ENCODE results near the gene CCNY.

Gene CCNY

DNA sequence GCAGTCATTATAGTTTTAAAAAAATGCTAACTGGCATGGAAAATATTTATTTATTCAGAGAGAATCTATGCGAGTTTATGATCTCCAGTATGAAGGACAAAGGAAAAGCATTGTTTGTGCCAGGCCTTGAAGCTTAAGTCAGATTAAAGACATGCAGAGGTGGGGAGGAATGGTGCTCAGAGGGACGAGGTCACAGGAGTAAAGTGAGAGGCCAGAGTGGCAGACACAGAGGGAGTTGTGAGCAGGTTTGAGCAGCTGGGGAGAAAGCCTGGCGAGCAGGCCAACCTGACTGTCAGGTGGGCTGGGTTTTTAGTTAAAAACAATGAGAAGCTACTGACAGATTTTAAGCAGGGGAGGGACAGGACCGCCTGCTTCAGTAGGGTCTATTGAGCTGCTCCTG, 6.8 kb upstream of the CCNY start:
- Histone ChIP-seq H3K27ac (no peak overlapping the region), H3K4me3 (no peak overlapping the region)

DNA sequence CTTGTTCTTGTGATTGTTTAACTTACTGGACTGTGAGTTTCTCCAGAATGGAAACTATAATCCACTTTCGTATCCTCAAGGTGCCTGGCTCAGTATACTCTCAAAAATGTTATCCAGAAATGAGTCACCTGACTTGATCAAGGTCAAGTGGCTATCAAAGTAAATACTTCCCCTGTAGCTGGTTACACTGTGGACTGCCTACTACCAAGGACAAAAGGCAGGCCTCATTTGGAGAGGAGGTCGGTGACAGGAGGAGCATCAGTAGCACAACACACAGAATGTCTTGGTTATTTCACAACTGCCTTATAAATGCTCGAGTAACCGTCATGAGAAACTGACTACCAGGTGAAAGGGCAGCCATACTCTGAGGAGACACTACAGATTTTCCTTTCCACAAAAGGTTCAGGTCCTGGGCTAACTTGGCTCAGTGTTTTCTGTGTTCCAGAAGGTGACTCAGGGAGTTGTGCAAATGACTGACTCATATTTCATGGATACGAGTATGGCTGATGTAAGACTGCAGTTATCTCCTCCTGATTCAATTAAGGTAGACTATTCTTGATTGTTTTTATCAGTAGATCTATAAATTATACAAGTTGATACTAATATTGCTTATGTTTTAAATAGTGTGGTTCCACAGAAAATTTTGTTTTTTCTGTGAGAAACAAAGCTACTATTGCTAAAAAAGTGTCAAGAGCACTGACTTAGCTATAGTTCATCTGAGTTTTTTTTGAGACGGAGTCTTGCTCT, 4.2 kb upstream of the CCNY start:
- peak overlapping the region in 2 of 21 experiments; percentile 7 to 11 for H3K27ac ChIP-seq
- H3K4me3 ChIP-seq: no peak overlapping the region

DNA sequence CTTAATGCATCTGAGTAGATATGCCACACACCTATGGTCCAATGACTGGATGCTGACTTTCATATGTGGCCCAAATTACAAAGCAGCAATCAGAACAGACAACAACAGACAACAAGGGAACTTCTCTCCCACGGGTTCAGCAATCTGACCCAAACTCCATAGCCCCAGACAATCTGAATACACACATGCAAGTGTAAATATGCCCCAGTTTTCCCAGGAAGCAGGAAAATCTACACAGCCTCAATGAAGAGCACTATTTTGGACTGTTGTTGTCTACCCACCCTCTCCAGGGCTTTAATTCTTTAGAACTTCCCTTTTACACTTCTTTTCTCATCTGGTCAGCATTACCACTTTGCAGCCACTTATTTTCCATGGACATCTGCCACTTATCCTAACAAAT, 2.0 kb upstream of the CCNY start:
- H3K4me3 ChIP-seq: no peak overlapping the region
- H3K27ac ChIP-seq: no peak overlapping the region

DNA sequence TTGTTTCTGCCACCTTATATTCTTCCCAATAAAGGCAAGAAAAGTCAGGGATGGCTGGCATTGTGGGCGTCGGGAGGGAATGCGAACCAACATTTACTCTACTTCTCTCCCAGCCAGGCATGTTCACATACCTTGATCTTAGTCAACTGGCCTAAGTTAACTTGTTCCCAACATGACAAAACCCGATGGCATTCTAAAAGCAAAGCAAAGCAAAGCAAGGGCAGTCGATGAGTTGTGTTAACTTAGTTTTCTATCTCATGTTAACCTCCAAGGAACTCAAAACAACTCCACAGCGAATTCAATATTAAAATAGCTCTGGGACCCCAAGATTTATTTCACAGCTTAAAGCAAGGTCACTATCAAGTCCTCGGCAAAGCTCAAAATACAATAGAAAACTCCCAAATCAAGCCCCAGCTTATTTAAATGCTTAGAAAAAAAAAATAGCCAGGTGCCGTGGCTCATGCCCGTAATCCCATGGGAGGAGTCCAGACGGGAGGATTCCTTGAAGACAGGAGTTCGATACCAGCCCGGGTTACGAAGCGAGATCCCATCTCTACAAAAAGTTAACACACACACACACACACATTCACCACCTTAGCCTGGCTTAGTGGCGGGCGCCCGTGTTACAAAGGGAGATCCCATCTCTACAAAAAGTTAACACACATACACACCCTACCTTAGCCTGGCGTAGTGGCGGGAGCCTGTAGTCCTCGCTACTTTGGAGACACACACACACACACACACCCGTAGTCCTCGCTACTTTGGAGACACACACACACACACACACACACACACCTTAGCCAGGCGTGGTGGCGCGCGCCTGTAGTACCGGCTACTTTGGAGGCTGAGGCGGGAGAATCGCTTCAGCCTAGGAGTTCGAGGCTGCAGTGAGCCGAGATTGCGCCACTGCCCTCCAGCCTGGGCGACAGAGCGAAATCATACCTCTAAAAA, 901 bp upstream of the CCNY start:
- H3K27ac ChIP-seq: peak overlapping the region; percentile 50 to 93 (median 87)
- H3K4me3 ChIP-seq: peak overlapping the region; percentile 80 to 99 (median 99)

DNA sequence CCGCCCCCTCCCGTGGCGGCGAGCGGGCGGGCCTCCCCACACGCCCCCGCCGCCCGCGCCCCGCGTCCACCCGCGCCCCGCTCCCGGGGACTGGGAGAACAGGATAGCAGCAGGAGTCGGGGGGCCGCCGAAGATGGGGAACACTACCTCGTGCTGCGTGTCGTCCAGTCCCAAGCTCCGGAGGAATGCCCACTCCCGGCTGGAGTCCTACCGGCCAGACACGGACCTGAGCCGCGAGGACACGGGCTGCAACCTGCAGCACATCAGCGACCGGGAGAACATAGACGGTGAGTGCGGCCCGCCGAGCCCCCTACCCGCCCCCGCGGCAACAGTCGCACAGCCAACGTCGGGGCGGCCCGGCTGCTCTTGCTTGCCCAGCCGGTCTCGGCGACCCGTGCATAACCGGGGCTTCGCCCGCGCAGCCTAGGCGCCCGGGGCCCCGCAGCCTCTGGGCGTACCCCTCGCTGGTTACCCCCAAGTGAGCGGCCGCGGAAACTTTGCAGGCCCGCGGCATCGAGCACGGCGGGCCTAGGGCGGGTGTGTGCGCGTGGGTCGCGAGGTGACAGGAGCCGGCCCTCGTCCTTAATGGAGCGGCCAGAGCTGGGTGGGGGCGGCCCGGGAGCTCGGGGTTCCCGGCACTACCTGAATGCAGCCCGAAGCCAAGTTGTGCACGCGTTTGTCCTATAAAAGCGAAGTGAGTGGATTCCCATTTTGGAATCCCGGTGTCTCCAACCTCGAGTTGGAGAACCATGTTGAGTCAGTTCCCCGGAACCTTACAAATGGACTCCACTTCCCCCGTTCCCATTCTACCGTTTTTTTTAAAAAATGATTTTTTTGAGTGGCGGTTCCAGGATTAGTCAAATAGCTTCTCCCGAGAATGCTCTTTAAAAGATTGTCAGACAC, 863 bp downstream of the CCNY start:
- Histone ChIP-seq H3K4me3 (peak overlapping the region; percentile 80 to 99 (median 98)), H3K27ac (peak overlapping the region in 20 of 21 experiments; percentile 48 to 91 (median 71))

DNA sequence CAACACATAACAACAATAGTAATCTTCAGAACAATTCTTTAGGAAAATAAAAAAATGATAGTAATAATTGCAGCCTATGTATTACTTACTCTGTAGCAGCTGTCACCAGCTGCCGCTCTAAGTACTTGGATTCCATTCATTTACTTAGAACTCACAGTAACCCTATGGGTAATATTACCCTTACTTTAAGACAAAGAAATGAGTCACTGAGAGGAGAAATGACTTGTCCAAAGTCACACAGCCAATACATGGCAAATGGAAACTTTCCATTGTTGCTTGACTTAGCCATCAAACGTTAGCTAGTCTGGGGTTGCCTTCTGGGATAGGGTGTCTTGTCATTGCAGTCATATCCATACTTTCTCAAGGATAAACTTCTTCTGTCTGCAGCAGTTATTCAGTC, 3.6 kb downstream of the CCNY start:
- H3K27ac ChIP-seq: no peak overlapping the region
- H3K4me3 ChIP-seq: no peak overlapping the region

DNA sequence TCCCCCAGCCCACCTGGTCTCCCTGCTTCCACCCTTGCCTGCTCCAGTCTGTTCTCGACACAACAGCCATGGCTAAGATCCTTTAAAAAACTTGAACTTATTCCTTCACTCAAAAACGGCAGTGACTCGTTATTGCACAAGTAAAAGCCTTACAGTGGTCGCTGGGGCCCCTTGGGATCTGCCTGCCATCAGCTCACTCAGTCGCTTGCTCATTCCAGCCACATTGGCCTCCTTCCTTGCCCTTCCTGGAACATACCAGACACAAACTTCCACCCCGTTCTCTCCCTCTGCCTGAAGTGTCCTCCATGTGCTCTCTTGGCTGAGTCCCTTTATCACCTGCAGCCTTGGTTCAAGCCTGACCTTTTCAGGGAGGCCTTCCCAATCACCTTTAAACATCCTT, 4.7 kb downstream of the CCNY start:
- no peak overlapping the region for H3K4me3 ChIP-seq
- peak overlapping the region in 3 of 21 experiments; percentile 1 to 31 (median 6) for H3K27ac ChIP-seq

DNA sequence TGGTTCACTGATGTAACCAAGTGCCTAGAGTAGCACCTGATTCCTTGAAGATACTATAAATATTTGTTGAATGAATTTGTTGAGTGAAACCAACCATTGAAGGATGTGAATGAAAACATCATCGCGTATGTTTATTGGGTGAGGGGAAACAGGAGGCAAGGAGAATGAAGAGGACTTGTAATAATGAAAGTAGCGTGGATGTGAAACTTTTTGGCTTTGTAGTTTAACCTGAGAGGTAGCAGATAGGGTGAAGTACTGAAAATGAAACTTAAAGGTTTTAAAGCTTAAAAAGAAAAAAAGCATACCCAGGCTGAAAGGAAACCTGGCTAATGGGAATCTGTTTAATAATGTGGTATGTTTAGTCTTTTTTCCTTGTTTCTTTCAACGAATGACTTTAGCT, 5.2 kb downstream of the CCNY start:
- no peak overlapping the region for H3K4me3 ChIP-seq

DNA sequence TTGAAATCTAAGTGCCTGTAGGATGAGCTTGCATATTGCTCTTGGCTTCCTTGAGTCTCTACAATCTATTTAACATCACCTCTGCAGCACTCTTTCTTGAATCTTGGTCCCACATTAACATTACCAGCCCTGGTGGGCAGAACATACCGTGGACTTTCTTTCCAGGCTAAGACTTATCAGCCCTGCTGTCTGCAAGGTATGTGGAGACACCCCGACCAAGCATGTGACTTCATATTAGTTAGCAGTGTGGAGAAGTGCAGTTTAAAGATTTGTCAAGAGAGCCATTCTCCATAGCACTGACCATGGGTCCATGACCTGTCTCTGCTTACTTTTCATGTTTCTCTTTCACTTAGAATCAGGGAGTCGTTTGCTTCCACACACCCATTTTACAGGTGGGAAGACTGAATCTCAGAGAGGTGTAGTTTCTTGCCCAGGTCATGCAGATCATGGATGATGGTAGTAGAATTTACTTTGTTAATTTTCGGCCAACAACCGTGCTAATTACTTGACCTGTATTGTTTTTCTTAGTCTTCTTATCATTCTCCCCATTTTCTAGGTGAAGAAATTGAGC, 6.0 kb downstream of the CCNY start:
- H3K4me3 ChIP-seq: no peak overlapping the region
- H3K27ac ChIP-seq: no peak overlapping the region

More for the DNA sequence above, 5.2 kb downstream of the CCNY start:
- peak overlapping the region in 2 of 21 experiments; percentile 1 to 31 for H3K27ac ChIP-seq

DNA sequence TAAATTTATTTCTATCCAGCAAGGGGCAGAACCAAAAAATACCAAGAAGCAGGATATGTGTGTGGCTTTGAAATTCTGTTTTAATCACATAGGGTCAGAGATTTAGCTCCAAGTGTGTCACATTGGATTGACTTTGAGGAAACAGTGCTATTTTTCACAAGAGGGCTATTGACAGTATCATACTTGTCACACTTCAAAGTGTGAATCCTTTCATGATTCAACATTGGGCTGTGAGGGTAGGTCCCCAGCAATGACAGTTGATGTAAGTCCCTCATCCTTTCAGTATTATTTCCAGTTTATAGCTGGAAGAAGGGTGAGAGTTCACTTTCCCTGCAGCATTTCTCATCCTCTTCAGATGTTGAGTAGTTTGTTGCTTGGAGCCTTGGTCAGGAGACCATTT, 7.4 kb downstream of the CCNY start:
- Histone ChIP-seq H3K4me3 (no peak overlapping the region), H3K27ac (no peak overlapping the region)

DNA sequence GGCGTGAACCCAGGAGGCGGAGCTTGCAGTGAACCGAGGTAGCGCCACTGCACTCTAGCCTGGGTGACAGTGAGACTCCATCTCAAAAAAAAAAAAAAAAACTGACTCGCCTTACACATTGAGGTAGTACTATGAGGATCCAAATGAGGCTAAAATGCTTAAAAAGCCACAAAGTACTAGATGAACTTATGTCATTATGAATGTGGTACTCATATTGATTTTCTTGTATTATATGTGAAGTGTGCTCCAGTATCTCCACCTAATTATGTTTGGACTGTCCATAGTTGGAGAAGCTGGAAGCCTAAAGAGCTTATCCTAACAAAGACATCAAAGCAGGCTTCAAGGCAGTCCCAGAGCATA, 9.1 kb downstream of the CCNY start:
- Histone ChIP-seq H3K27ac (no peak overlapping the region), H3K4me3 (no peak overlapping the region)

DNA sequence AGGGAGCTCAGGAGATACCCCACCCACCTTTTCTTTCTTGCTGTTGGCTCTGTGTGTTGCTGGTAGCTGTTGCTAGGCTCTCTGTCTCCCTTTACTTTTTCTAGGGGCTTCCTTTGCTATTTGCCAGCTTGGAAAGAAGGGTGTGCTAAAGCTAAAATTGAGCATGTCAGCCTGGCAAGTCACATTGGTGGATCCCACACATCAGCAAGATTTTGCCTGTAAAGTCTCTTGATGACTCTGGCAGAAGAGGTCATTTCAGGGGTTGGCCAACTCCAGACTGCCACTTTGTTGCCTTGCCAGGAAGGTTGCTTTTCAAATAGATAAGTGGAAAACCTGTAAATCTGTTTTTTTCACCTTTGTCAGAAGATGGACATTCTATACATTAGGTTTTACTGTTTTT, 9.9 kb downstream of the CCNY start:
- no peak overlapping the region for H3K4me3 ChIP-seq
- H3K27ac ChIP-seq: no peak overlapping the region

DNA sequence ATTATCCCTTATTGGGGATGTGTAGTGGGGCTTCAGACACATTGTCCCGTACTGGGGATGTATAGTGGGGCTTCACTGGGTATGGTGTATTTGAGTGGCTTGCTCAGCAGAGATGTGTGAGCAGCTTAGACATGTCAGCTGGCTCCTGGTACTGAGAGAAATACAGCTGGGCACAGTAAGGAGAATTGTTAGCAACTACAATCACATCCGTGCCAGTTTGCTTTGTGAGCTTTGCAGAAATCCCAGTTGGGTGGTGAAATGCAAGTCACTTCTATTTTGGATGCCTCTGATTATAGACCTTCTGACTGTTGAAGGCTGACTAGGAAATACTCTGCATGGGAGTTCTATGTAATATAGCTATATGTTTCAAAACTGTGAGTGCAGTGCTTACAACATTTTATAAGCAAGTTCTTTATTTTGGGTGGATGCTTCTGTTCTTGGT, 10.8 kb downstream of the CCNY start:
- Histone ChIP-seq H3K27ac (no peak overlapping the region), H3K4me3 (no peak overlapping the region)

DNA sequence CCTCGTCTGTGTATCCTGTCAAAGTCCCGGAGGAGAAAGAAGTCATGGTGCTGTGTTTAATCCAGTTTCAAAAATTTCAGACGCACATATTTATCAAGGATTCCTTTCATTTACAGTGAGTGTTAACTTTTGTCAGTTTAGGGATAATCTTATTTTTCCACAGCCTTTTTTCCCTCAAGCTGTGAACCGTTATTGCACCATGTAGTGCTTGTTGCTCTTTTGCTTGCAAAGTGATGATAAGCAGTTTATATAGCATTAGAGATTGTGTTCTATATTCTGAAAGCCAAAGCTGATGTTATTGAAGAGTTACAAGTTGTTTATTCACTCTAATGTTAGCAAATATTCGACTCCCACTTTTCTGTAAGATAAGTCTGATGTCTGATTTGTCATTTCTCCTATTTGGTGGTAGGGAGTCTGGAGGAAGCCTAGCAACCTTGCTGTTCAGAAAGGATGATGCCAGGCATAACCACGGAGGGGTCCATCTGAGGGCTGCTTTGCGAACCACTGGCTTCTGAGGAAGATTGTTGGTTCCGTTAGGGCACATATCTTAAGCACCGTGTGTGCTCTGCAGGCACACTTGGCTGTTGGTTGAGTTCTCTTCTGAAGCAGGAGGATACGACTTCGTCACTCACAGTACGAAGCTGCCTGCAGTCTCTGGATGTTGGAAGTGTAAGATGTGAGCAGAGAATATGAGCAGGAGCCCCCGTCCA, 11.7 kb downstream of the CCNY start:
- no peak overlapping the region for H3K27ac ChIP-seq
- H3K4me3 ChIP-seq: no peak overlapping the region

DNA sequence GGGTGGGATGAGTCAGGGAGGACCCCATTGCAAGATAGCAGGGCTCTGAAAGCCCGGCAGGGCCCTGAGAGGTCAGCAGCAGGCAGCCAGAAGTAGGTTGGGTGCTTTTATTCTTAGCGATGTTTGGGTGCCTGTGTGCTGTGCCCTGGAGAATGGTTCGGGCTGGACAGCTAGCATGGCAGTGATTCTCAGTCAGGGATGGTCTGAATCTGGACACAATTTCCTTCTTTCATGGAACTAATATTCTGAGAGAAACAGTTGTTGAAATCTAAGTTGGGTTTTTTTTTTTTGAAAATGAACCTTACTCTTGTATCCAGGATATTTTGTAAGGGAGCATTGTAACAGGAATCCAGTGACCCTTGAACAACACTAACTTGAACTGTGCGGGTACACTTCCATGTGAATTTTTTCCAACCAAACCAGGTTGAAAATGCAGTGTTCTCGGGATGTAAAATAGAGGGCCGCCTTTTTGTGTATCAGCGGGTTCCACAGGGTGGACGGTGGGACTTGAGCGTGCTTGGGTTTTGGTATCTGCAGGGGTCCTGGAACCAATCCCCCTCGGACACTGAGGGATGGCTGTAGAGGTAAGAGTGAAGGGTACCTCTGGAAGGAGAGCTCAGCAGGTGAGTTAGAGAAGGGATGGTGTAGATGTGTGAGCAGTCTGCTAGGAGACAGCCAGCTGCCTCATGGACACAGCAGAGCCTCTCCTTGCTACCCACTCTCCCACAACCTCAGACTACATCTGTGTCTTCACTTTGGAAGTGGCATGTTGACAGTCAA, 12.5 kb downstream of the CCNY start:
- H3K27ac ChIP-seq: no peak overlapping the region

DNA sequence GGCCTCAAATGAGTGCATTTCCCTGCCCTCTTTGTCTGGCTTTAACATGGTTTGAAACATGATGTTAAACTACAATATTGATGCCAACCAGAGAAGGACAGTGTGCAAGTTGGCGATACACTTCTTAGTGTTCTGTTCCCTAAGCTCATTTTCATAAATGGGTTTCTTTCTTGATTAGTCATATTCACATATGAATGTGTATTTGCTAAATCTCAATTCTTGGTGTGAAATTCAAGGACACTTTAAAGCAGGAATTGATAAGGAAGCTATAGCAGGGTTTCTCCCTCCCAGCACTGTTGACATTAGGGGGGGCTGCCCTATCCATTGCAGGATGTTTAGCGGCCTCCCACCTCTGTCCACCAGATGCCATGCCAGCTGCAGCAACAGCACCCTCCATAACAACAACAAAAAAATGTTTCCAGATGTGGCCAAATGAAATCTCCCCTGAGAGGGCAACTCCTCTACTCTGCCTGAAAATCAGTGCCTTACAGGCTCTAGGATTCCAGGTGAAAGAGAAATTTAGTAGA, 13.1 kb downstream of the CCNY start:
- no peak overlapping the region for H3K4me3 ChIP-seq
- H3K27ac ChIP-seq: no peak overlapping the region

More for the DNA sequence above, 12.5 kb downstream of the CCNY start:
- H3K4me3 ChIP-seq: no peak overlapping the region

DNA sequence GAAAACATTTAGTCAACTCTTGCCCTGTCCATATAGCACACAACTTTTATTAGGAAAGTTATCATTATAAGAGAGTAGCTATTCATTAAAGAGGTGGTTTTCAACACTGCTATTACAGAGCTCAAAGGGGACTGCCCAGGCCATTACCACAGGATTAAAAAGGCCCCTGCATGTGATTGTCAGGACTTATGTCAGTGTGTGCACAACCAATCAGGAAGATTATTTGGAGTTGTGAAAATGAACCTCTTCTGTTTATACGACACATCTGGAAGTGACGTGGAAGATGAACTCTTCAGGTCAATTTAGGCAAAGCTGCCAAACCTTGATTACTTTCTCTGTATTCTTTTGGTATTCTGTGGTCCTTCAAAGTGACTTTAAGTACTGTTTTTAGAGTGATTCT, 14.7 kb downstream of the CCNY start:
- H3K27ac ChIP-seq: no peak overlapping the region
- H3K4me3 ChIP-seq: no peak overlapping the region

DNA sequence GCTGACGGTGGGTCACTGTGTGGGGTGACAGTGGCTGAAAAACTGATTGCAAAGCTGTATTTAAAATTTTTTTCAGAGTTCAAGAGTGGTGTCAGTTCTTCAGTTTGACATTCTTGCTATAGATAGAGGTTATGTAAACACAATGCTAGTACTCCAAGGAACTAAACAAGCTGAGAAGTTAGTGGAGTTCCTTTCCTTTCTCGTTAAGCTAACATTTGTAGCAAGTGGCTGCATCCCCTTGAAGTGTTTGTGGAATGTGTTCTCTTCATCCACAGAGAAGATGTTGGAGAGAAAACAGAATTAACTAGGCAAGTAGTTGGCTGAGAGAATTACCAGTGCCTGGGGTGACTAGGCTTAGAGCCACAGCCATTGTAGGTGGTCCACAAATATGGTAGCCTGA, 15.8 kb downstream of the CCNY start:
- H3K27ac ChIP-seq: no peak overlapping the region
- no peak overlapping the region for H3K4me3 ChIP-seq

All from skin epidermis (tissue), 12 donors.